ENCODE data around the gene ZBTB7B.

ZBTB7B gene

GRCh38 chr1:155042789-155043188 lies 40.2 kb downstream of the ZBTB7B start:
- DNase-seq, result no peak

GRCh38 chr1:155043301-155043702 lies 40.7 kb downstream of the ZBTB7B start:
- DNase-seq, result peak; percentile 14

GRCh38 chr1:155043793-155044192 lies 41.2 kb downstream of the ZBTB7B start:
- DNase-seq, result peak; percentile 18

- no peak for DNase-seq
These were observed 41.8 kb downstream of the ZBTB7B start for GRCh38 chr1:155044365-155044764.

- peak; percentile 73 for DNase-seq
These were observed 42.4 kb downstream of the ZBTB7B start for GRCh38 chr1:155044812-155045657.

GRCh38 chr1:155048449-155049334 lies 46.1 kb downstream of the ZBTB7B start:
- no peak for DNase-seq

GRCh38 chr1:155049651-155050559 lies 47.3 kb downstream of the ZBTB7B start:
- DNase-seq, result peak; percentile 35

- DNase-seq, result peak; percentile 86
These were observed 48.1 kb downstream of the ZBTB7B start, which contains the start of gene ADAM15 for GRCh38 chr1:155050560-155051341. ADAM15 (plus strand) TSS chr1:155051316; CDS start chr1:155051387, 71 bp downstream.

GRCh38 chr1:155051342-155051776 lies 48.8 kb downstream of the ZBTB7B start:
- DNase-seq, result no peak

GRCh38 chr1:155051777-155052398 lies 49.3 kb downstream of the ZBTB7B start:
- peak; percentile 68 for DNase-seq

- no peak for DNase-seq
These were observed 50.1 kb downstream of the ZBTB7B start for GRCh38 chr1:155052439-155053395.

GRCh38 chr1:155053531-155054105 lies 51.0 kb downstream of the ZBTB7B start:
- no peak for DNase-seq

GRCh38 chr1:155057104-155057503 lies 54.5 kb downstream of the ZBTB7B start:
- DNase-seq, result no peak

GRCh38 chr1:155057788-155058211 lies 55.2 kb downstream of the ZBTB7B start:
- no peak for DNase-seq

GRCh38 chr1:155060736-155061135 lies 58.1 kb downstream of the ZBTB7B start:
- DNase-seq, result no peak

- DNase-seq, result peak; percentile 86
These were observed 59.0 kb downstream of the ZBTB7B start for GRCh38 chr1:155061381-155062150.

GRCh38 chr1:155062151-155062686 lies 59.6 kb downstream of the ZBTB7B start:
- no peak for DNase-seq

GRCh38 chr1:155062702-155063411 lies 60.3 kb downstream of the ZBTB7B start:
- DNase-seq, result peak; percentile 71

All from left hindlimb (tissue), 1 donor.